Right renal cortex interstitium (tissue), 3 donors: ENCODE measurements around the gene B3GNT7. TPM values are rescaled to one million over a fixed set of nuclear protein-coding genes. Genes with fewer than 3 reads are reported as not detected.
"Not testable (repeated sequence)": the region's sequence is repeated elsewhere in the genome, so short reads cannot be mapped to it uniquely, and the experiment has no call there.

Source experiments
- DNase-seq, 3 donors: peaks; one replicate each; pipeline ENCODE4 v3.0.0-alpha.2; 2013; ENCODE audit warnings: low read depth in 3 of 3, low spot score in 2 of 3
- polyA plus RNA-seq, 3 donors: library from polyadenylated mRNA; unstranded; fragments of 120-200 nt; gene quantifications; one replicate each; pipeline ENCODE4 v1.2.1, GENCODE V29; 2013; ENCODE audit not compliant: insufficient read length in 3 of 3

B3GNT7 gene, protein sequence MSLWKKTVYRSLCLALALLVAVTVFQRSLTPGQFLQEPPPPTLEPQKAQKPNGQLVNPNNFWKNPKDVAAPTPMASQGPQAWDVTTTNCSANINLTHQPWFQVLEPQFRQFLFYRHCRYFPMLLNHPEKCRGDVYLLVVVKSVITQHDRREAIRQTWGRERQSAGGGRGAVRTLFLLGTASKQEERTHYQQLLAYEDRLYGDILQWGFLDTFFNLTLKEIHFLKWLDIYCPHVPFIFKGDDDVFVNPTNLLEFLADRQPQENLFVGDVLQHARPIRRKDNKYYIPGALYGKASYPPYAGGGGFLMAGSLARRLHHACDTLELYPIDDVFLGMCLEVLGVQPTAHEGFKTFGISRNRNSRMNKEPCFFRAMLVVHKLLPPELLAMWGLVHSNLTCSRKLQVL
- 1 to 10 TPM; 2.5 to 3.4 (median 2.8) TPM for polyA plus RNA-seq

DNA sequence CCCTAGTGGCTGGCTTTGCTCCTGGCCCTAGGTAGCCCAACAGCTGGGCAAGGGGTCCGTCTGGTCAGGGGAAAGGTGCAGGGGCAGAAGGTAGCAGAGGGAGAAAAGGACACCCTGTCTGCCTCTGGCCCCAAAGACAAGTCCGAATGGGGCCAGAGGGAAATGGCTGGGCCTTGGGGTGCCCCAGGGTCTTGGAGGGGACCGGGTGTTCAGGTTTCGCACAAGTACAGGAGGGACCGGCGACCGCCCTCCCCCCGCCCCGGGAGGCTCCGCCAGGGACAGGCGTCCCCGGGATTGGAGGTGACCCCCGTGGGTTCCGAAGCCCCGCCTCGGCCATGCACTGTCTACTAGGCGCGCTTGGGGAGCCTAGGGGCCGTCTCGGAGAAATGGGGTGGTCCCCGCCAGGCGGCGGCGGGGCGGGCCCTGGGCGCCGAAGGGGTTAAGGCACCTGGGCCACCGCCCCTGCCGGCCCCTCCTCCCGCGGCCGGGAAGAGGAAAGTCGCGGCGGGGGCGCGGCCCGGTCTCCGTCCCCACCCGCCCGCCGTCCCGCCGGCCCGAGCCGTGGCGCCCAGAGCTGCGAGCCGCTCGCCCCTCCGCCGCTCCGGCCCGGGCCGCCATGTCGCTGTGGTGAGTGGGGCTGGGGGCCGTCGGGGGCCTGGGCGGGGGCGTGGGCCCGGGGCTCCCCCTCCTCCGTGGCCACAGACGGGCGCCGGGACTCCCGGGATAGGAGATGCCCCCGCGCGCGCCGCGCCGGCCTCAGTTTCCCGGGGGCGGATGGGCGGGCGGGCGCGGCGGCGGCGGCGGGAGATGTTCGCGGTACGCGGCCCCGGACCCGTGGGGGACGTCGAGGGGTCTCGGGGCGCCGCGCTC lies at the start of gene B3GNT7:
Gene B3GNT7 (plus strand): TSS at position 523 of the 870 bp plus-strand sequence. CDS start 94 bp downstream, at position 617.
- DNase-seq: no peak

DNA sequence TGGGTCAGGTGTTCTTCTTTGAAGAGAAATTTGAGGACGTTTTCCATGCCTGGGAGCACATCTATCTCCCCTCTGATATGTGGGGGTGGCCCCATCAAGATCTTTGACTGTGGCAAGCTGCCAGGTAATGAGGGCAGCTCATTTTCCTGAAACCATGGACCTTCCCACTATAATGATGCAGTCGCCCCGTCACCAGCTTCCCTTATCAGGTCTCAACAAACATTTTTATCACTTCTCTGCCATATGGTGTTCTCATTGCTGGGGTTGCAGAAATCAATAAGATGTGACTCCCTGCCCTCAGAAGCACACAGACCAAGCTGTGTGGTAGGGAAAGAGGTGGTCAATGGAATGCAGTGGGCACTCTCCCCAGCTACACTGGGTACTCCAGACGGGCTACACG lies 48.4 kb upstream of the B3GNT7 start:
- DNase-seq: no peak

DNA sequence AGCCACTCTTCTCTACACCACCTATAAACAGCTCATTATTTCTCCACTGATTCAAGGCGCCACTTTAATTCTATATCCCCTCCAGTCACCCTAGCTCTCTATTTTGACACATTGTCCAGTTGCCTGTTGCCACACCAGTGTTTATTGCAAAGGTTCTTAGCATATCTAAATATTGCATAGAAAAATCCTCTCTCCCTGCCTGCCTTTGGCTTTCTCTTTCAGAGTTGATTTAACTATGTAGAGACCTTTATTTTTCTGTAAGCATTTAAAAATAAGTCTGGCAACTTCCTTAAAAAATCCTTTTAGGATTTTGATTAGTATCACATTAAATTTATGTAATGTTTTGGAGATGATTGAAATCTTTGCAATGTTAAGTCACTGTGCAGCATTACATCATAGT lies 47.9 kb upstream of the B3GNT7 start:
- DNase-seq: no peak

DNA sequence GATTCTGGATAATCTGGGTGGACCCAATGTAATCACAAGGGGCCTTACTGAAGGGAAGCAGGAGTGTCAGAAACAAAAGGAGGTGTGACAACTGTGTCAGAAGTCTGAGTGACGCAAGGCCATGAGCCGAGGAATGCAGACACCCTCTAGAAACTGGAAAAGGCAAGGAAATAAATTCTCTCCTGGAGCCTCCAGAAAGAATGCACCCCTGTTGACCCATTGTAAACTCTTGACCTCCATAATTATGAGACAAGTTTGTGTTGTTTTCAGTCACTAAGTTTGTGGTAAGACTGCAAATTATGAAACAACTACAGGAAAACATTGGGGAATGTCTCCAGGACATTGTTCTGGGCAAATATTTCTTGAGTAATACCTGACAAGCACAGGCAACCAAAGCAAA lies 47.3 kb upstream of the B3GNT7 start:
- DNase-seq: no peak

DNA sequence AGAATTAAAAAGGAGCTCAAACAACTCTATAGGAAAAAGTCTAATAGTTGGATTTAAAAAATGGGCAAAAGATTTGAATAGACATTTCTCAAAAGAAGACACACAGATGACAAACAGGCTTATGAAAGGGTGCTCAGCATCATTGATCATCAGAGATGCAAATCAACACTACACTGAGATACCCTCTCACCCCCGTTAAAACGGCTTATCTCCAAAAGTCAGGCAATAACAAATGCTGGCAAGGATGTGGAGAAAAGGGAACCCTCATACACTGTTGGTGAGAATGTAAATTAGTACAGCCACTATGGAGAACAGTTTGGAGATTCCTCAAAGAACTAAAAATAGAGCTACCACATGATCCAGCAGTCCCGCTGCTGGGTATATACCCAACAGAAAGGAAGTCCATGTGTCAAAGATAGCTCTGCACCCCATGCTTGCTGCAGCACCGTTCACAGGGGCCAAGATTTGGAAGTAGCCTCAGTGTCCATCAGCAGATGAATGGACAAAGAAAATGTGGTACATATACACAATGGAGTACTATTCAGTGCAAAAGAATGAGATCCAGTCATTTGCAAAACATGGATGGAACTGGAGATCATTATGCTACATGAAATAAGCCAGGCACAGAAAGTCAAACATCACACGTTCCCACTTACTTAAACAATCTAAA lies 46.7 kb upstream of the B3GNT7 start:
- DNase-seq: no peak

DNA sequence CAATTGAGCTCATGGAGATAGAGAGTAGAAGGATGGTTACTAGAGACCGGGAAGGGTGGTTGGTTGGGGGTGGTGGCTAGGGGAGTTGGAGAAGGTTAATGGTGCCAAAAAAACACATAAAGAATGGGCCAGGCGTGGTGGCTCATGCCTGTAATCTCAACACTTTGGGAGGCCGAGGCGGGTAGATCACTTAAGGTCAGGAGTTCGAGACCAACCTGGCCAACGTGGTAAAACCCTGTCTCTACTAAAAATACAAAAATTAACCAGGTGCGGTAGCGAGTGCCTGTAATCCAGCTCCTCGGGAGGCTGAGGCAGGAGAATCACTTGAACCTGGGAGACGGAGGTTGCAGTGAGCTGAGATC lies 46.2 kb upstream of the B3GNT7 start:
- not testable (repeated sequence) for DNase-seq

DNA sequence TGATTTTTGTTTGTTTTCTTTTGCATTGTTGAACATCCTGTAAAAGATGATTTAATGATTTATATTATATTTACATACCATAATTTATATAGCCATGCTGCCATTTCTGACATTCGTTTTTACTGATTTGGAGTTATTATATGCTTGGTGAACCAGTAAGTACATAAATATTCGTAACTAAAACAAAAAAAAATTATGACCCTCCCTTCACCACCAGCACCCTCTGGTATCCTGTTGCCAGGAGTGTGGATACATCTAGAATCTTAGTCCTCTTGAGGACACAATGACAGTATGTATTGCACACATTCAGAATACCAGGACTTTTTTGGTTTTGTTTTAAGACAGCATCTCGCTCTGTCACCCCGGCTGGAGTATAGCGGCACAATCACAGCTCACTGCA lies 43.9 kb upstream of the B3GNT7 start:
- DNase-seq: no peak

DNA sequence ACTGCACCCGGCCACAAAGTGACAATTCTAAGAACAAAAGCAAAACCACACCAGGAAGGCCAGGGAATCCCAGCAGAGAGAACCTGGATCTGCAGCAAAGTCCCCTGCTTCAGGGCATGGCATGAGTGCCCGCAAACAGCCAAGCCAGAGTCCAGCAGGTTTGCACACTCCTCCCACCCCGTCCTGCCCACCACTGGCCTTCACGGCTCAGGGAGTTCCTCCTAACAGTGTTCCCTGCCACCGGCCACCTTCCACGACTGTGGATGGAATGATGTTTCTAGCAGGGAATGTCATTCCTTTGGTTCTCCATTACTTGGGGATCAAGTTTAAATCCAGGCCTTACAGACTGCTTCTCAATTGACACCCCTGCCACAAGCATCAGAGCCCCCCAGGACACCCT lies 42.0 kb upstream of the B3GNT7 start:
- no peak for DNase-seq

DNA sequence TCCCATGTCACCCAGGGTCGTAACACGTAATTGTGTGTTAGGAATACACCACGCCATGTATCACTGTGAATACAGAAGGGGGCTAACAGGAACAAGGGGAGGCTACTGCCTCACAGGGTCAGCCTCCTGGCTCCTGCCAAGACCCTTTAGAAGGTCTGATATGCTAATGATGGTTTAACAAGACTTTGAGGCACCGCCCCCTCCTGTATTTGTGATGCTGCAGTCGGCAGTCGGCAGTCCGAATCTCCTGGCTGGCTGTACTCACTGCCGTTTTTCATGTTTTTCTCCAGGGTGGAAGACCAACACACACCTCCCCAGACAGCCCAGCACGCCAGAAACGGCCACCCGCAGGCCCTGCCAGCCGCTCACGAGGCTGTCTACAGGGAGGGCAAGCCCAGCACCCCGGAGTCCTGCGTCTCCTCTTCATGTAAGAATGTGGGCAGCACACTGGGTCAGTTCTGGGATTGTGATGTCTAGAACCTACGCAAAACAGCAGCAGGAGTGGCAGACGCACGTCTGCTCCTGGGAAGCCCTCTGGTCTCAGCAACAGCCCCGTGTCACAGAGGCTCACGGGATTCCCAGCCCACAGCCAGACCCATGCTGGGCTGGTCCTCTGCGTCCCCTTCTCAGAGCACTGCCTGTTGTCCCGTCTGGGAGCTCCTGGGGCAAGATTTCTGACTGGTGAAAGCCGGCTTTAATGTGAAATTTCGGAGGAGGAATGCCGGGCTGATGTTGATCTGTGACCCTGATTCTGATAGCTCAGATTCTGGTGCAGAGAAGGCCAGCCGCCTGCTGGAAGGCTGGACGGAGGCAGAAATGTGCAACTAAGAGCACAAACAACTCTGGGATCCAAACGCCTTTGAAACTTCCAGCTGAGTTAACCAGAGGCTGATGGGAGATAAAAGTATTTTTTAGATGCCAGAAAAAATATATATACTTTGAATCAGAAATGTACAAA lies 39.7 kb upstream of the B3GNT7 start:
- DNase-seq: no peak

DNA sequence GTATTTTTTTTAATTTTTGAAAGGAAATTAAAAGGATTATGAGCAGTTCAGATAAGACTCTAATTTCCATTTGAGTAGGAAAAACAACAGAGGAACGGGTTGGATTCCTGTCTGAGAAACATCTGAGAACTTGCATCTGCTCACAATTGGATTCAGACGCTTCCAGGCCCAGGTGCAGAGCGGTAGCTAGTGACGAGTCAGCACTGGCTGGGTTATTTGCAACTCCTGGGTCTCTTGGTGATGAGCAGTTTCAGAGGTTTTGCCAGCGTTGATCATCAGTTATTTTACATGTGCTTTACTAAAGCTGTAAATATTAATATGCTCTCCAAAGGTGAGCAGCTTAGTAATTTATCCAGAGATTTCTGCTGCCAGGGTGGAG lies 39.1 kb upstream of the B3GNT7 start:
- DNase-seq: no peak

DNA sequence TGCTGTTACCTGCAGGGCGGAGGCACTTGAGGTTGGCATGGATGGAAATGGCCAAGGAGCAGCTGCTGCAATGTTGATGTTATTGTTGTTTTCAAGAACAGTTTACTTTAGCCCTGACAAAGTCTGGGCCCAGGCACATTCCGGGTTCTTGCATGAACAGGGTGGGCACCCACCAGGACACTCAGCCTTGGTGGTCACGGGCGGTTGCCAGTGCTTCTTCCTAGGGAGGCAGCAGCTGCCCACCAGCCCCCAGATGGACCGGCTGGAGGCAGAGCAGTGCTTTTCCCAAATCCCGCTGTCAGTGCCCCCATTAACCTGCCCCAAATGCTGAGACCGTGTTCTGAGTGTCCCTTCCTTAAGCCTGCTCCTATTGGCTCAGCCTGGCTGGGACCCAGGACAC lies 38.5 kb upstream of the B3GNT7 start:
- DNase-seq: no peak

DNA sequence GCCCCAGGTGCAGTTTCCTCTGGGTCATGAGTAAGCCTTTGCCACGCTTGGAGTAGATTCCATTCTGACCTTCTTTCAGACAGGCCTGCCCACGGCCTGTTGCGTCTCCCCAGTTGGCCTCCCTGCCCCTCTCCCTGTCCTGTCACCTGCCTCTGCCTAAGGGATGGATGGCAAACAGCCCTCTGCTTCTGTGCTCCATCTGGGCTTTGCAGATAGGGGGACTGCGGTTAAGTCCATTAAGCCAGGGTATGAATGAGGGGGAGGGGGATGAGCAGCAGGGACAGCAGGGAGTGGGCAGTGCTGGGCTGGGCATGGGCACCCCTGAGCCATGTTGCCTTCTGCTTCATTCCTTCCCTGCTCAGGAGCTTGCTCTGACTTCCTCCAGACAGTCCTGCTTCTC lies 37.6 kb upstream of the B3GNT7 start:
- DNase-seq: no peak

DNA sequence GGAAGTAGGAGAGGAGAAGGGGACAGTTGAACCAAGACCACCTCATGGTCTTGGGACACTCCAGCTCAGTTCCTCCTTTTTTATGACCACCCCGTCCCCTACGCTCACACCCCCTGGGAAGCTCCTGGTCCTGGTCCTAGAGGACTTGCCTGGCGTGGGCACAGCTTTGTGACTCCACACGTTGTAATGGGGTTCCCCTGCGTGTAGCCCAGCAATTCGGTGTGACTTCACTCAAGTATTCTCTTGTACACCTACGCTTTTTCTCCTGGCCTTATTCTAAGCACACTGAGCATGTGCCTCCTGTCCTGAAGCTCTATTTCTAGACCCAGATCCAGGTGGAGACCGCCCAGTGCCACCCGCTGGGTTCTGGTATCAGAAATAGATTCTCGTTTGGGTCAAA lies 36.1 kb upstream of the B3GNT7 start:
- DNase-seq: no peak

DNA sequence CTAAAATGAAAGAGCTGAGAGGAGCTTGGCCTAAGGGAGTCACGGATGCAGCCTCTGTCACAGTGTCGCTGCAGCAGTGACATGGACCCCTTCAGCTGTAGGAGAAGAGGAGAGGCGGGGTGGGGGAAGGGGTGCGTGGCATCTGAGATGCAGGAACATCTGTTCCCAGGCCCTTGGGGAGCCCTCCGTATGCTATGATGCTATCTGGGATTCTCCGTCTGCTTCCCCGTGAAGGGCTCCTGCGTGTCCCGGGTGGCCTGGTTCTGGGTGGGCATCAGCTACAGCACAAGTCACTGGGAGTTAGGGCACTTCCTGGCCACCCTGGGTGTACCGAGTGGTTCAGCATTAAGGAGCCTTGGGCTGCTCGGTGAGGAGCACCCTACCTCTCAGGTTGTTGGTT lies 35.6 kb upstream of the B3GNT7 start:
- DNase-seq: no peak

DNA sequence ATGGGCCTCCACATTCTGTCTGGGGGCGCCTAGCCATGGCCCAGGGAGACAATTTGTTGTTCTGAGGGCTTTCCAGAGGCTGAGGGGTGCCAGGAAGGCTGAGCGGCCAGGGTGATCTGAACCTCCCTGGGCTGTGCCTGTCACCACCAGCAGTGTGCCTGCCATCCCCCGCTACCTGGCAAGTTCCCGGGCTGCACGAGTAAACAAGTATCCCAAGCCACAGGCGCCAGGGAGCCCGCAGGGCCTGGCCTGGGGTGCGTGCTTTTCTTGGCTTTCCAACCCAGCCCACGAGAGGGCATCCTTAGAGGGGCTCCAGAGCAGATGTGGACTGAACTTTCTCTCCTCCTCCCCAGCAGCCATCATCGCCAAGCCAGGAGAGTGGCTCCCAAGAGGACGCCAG lies 35.1 kb upstream of the B3GNT7 start:
- DNase-seq: no peak

DNA sequence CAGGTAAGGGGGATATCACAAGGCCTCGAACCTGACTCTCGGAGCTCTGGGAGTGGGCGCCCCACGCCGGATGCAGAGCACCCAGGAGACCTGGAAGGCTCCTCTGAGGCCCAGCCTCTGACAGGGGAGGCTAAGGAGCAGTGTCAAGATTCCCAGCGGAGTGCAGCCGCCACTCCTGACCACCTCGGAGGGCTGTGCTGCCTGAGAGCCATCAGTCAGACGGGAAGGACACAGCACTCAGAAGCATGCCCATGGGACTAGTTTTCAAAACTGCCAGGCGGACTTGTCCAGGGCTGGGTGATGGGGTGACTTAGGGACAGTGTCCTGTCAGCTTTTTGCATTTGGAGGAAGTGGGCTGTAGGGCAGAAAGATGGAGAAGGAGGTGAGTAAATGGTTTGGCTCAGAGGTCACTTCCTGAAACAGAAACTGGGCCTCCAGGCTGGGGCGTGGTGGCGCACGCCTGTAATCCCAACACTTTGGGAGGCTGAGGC lies 34.6 kb upstream of the B3GNT7 start:
- DNase-seq: no peak

DNA sequence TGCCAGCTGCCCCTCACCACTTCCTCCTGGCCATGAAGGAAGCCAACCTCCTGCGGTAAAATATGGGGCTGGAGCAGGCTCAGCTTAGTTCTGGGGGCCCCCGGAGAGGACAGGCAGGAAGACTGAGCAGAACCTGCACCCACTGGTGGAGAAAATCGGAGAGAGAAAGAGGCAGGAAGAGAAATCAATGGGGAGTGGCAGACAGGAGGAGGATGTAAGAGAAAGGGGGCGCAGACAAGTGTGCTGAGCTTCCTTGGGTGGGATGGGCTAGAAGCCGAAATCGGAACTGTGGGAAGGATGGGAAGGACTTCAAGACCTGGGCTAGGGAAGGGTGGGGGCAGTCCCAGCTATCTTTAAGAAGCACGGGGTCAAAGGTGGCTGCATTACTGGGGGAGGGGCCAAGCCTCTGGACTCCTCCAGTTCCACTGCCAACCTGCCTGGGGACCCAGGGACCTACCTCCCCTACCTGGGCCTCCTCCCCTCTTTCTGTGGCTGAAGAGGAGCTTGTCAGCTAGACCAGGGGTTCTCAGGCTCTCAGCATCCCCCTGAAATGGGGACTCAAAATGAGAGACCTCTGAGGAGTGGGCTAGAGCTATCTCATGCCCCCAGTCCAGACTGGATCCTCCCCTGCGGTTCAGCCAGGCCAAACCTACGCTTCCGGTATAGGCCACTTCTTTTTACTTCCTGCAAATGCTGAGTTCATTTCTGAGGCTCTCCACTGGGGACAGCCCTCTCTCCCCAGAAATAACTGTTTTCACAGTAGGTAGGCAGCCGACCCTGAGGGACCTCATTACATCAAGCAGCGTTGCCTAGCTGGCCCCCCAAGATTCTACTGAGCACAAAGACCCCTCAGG lies 33.6 kb upstream of the B3GNT7 start:
- DNase-seq: no peak

DNA sequence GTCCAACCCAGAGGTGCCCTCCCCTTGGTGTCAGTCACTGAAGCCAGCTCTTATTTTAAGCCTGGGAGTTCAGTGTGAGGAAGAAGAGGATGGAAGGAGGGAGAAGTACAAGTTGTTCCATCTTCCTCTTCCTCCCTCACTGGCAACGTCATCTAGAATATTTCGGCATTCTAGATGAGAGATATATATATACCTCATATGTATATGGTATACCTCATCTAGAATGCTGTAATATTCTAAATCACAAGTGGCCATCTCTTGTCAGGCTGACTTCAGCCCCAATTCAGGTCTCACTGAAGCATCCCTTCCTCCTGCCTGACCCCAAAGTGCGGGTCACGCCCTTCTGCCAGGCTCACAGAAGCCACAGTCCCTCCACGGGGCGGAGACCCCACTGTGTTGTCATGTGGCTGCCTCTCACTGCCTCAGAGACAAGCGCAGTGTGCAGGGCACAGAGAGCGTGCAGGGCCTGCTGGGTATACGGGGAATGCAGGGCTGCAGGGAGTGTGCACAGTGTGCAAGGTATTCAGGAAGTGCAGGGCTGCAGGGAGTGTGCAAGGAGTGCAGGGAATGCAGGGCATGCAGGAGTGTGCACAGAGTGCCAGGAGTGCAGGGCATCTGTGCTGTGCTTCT lies 32.8 kb upstream of the B3GNT7 start:
- DNase-seq: no peak

DNA sequence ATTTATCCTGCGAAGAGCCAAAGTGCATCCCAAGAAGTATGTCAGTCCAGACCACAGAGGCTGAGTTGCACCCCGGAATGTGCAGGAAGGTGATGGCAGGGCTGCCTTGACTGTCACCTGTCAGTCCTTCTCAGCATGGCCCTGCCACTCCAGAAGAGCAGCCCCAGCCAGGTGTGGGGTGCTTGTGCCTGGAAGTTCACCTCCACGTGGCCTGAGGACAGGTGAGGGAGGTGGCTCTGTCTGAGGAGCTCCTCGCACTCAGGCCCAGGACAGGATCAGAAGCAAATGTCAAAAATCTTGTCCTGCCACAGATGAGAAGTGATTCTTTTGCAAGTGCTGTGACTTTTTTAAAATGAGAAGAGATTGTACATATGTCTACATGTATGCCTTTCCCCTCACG lies 31.4 kb upstream of the B3GNT7 start:
- no peak for DNase-seq
